HEK293 (cell line): ENCODE measurements around the gene PPCDC.

Experiments used
- CTCF ChIP-seq: fragments of 450-650 bp; formaldehyde crosslinking; IDR thresholded peaks from 2 replicates; pipeline ENCODE4 v1.5.1; 2016; ENCODE audit warnings: missing biosample characterization, missing genetic modification characterization
- GLI4 ChIP-seq: fragments of 450-650 bp; formaldehyde crosslinking; IDR thresholded peaks from 2 replicates; pipeline ENCODE4 v1.5.1; 2016; ENCODE audit warnings: missing biosample characterization, missing genetic modification characterization
- MEIS1 ChIP-seq: sonication (generic); formaldehyde crosslinking; IDR thresholded peaks from 2 replicates; pipeline ENCODE4 v1.8.1; 2022; ENCODE audit warnings: missing genetic modification reagents, mild to moderate bottlenecking, borderline replicate concordance
- SALL2 ChIP-seq: fragments of 450-650 bp; formaldehyde crosslinking; IDR thresholded peaks from 2 replicates; pipeline ENCODE4 v1.5.0; 2017; ENCODE audit warnings: missing biosample characterization, mild to moderate bottlenecking, missing genetic modification characterization, borderline replicate concordance
- YY1 ChIP-seq: fragments of 450-650 bp; formaldehyde crosslinking; IDR thresholded peaks from 2 replicates; pipeline ENCODE4 v1.5.1; 2018; ENCODE audit warnings: missing biosample characterization, missing genetic modification characterization
- ZFP37 ChIP-seq: fragments of 450-650 bp; formaldehyde crosslinking; IDR thresholded peaks from 2 replicates; pipeline ENCODE4 v1.5.1; 2016; ENCODE audit warnings: missing biosample characterization, missing genetic modification characterization
- ZNF138 ChIP-seq: fragments of 450-650 bp; formaldehyde crosslinking; IDR thresholded peaks from 2 replicates; pipeline ENCODE4 v1.5.1; 2016; ENCODE audit warnings: missing biosample characterization, missing genetic modification characterization, borderline replicate concordance
- ZNF146 ChIP-seq: fragments of 450-650 bp; formaldehyde crosslinking; IDR thresholded peaks from 2 replicates; pipeline ENCODE4 v1.5.1; 2016; ENCODE audit warnings: missing biosample characterization, missing genetic modification characterization
- ZNF341 ChIP-seq: fragments of 450-650 bp; formaldehyde crosslinking; IDR thresholded peaks from 2 replicates; pipeline ENCODE4; 2016; ENCODE audit warnings: low read depth, missing biosample characterization, missing genetic modification characterization
- ZNF398 ChIP-seq: fragments of 450-650 bp; formaldehyde crosslinking; IDR thresholded peaks from 2 replicates; pipeline ENCODE4 v1.5.1; 2017; ENCODE audit warnings: missing biosample characterization, missing genetic modification characterization
- ZNF416 ChIP-seq: fragments of 450-650 bp; formaldehyde crosslinking; IDR thresholded peaks from 2 replicates; pipeline ENCODE4 v1.5.1; 2016; ENCODE audit warnings: missing biosample characterization, missing genetic modification characterization
- ZNF654 ChIP-seq: fragments of 450-650 bp; formaldehyde crosslinking; IDR thresholded peaks from 2 replicates; pipeline ENCODE4 v1.5.1; 2016; ENCODE audit warnings: low read depth, missing biosample characterization, missing genetic modification characterization
- ZSCAN16 ChIP-seq: fragments of 450-650 bp; formaldehyde crosslinking; IDR thresholded peaks from 2 replicates; pipeline ENCODE4 v1.5.1; 2016; ENCODE audit warnings: missing biosample characterization, missing genetic modification characterization
- TF ChIP-seq, protein P1 (sequence below): fragments of 450-650 bp; formaldehyde crosslinking; IDR thresholded peaks from 2 replicates; pipeline ENCODE4 v1.5.1; 2016; ENCODE audit warnings: missing biosample characterization, missing genetic modification characterization

DNA sequence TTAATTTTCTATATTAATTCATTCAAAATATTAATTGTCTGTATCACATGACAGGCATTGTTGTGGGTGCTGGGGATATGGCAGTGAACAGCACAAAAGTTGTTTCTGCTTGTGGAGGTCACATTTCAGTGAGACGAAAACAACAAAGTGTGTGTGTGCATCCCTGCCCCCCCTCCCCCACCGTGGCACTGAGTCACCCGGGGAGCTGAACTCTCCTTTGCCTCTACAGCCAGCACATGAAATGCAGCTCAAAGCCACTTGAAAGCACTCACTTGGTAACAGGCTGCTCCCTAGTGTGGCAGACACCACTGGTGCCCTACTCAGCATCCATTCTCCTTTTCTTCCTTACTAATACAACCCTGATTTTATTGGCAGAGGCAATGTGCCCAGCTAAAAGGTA lies 44.9 kb upstream of the PPCDC start:
- TF ChIP-seq ZNF146 (tag by site-specific recombination) = no peak
- no peak for TF ChIP-seq CTCF (tag by site-specific recombination)
- TF ChIP-seq SALL2 (tag by site-specific recombination) = no peak
- TF ChIP-seq ZSCAN16 = no peak
- TF ChIP-seq ZNF416 = no peak
- TF ChIP-seq ZNF654 (tag by site-specific recombination) = no peak
- no peak for TF ChIP-seq ZNF138 (tag by site-specific recombination)
- TF ChIP-seq YY1 (tag by site-specific recombination) = no peak
- TF ChIP-seq MEIS1 (CRISPR knock-in tag) = no peak
- no peak for TF ChIP-seq ZNF341 (tag by site-specific recombination)
- TF ChIP-seq, protein P1, sequence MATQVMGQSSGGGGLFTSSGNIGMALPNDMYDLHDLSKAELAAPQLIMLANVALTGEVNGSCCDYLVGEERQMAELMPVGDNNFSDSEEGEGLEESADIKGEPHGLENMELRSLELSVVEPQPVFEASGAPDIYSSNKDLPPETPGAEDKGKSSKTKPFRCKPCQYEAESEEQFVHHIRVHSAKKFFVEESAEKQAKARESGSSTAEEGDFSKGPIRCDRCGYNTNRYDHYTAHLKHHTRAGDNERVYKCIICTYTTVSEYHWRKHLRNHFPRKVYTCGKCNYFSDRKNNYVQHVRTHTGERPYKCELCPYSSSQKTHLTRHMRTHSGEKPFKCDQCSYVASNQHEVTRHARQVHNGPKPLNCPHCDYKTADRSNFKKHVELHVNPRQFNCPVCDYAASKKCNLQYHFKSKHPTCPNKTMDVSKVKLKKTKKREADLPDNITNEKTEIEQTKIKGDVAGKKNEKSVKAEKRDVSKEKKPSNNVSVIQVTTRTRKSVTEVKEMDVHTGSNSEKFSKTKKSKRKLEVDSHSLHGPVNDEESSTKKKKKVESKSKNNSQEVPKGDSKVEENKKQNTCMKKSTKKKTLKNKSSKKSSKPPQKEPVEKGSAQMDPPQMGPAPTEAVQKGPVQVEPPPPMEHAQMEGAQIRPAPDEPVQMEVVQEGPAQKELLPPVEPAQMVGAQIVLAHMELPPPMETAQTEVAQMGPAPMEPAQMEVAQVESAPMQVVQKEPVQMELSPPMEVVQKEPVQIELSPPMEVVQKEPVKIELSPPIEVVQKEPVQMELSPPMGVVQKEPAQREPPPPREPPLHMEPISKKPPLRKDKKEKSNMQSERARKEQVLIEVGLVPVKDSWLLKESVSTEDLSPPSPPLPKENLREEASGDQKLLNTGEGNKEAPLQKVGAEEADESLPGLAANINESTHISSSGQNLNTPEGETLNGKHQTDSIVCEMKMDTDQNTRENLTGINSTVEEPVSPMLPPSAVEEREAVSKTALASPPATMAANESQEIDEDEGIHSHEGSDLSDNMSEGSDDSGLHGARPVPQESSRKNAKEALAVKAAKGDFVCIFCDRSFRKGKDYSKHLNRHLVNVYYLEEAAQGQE (tag by site-specific recombination) = no peak
- no peak for TF ChIP-seq GLI4 (tag by site-specific recombination)
- 0 out of 2 replicates have a peak, but pooled peaks have one; percentile 13 for TF ChIP-seq ZNF398
- TF ChIP-seq ZFP37 (tag by site-specific recombination) = no peak
